ENCODE data around the gene TMEM181.
"Not testable (repeated sequence)": the region's sequence is repeated elsewhere in the genome, so short reads cannot be mapped to it uniquely, and the experiment has no call there.

The TMEM181 gene

DNA sequence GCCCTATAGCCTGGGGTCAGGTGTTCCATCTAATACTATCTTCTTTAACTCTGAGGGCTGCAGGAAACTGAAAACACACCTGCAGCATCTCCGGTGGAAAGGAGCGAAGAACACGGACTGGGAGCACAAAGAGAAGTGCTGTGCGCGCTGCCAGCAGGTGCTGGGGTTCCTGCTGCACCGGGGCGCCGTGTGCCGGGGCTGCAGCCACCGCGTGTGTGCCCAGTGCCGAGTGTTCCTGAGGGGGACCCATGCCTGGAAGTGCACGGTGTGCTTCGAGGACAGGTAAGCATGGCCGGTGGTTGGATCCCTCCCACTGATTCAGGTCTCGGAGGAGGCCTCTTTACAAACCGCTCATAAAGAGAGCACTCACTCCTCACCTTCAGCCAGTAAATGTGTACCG is 105.4 kb downstream of the TMEM181 start:
- DNase-seq, result no peak

DNA sequence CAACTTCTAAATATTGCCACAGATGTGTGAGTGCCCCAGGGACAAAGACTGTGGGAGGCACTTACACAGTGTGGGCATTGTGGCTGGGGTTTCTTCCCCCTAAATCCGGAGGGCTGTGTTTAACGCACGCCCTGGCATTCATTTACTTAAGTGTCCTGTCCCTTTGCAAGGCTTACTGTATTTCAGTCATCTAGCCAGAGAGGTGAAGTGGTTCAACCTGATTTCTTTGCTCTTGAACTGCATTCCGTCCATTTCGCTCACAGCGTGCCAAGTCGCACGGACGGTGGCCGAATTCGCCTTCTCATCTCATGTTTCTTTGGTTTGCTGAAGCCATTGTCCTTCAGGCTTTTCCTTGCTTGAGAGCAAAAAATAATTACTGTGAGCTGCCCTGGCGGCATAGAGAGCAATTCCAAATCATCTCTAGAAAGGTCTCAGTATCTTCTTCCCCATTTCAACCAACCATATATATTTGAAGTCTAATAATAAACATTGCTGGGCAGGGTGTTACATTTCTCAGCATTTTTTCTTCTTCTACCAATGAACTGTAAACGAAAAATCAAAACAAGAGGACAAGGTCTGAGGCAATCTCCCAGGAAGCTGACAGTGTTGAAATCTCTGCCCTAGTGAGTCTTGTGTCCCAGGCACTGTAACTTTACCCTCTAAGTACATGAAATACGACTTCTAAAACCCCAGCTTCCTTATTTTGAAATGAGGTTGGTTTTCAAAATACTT is 106.9 kb downstream of the TMEM181 start:
- DNase-seq, result no peak

DNA sequence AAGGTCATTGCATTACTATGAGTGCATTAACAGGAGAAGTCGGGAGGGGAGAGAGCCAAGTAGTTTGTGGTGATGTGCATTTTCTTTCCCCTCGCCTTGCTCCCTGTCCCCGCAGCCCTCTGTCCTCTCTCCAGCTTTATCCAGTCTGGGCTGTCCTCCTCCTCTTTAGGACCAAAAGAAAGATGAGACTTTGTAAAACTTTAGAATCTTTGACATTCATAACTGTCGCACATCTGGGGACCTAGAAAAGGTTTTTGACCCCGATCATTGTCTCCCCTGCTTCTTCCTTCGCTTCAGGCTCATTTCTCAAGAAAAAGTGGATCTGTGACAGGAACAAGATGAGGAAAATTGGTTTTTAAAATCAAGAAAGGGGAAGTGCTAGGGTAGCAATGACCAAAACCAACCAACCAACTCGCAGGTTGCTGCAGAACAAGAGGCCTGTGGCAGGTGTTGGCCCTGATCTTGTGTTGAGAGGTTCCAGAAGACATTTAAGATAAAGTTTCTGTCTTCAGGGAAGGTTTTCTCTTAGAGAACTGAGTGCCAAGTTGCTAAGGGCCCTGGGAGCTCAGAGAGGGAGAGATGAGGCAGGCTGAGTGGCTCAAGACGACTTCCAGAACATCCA is 107.6 kb downstream of the TMEM181 start:
- DNase-seq, result no peak

DNA sequence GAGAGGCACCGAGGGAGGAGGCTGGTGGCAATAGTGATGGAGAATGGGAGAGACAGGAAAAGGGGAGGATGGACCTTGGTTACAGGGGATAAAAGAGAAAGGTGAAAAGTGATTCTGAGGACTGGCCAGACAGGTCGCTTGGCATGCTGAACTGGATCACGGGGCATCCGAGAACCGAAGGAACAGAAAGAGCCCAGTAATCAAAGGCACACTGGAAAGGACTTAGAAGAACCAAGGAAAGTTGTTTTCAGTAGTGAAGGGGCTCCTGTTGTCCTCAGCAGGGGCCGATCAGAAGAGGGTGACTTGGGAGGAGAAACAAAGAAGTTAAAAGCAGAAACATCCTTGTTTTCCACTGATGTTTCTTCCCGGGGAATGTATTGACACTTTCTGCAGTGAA is 108.8 kb downstream of the TMEM181 start:
- no peak for DNase-seq

DNA sequence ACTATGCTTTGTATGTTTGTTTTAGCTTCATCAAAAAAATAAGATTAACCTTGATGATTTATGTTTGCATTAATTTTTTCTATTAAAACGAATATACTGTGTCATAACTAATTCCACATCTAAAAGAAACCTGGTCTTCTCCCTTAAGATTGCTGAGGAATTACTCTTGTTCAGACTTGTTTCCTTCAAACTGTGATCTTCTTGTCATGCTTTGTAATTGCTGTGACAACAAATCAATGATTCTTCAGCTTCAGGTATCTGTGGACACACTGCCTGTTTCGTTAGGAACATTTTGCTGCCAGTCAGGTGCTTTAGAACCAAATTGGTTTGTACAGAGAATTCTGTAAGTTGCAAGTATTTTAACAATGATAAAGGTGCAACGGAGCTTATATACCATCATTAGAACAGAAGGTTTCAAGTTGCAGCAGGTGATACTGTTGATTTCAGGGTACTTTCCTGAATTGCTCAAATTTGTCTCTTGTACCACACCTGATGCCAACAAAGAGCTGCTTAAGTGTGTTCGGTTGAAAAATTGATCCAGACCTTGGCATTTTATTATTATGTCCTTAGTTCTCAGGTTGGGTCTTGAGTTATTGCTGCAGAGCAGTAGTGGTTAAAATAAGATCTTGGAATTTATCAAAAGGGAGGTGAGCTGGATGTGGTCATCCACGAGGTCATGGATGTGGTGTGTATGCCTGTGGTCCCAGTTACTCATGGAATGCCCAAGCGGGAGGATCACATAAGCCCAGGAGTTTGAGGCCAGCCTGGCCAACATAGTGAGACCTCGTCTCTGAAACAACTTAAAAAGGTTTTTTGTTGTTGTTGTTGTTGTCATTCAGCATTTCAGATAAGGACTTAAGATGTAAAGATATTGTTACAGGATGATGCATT is 109.5 kb downstream of the TMEM181 start:
- no peak for DNase-seq

DNA sequence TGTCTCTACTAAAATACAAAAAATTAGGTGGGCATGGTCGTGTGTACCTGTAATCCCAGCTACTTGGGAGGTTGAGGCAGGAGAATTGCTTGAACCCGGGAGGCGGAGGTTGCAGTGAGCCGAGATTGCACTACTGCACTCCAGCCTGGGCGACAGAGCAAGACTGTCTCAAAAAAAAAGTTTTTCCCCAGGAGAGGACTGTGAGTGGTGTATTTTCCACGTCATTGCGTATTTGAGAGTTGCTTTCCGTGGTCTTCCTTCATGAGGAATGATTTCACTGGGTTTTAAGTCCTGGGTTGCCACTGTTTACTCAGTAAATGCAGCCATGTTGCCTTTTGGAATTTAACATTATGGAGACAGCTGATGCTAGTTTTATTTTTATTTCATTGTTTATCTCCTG is 112.2 kb downstream of the TMEM181 start:
- not testable (repeated sequence) for DNase-seq

DNA sequence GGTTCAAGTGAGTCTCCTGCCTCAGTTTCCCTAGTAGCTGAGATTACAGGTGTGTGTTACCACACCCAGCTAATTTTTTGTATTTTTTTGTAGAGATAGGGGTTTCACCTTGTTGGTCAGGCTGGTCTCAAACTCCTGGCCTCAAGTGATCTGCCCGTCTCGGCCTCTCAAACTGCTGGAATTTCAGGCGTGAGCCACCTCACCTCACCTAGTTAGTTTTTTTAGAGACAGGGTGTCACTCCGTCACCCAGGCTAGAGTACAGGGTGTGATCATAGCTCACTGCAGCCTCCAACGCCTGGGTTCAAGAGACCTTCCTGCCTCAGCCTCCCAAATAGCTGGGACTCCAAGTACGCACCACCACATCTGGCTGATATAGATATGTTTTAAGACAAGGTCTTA is 112.8 kb downstream of the TMEM181 start:
- no peak for DNase-seq

DNA sequence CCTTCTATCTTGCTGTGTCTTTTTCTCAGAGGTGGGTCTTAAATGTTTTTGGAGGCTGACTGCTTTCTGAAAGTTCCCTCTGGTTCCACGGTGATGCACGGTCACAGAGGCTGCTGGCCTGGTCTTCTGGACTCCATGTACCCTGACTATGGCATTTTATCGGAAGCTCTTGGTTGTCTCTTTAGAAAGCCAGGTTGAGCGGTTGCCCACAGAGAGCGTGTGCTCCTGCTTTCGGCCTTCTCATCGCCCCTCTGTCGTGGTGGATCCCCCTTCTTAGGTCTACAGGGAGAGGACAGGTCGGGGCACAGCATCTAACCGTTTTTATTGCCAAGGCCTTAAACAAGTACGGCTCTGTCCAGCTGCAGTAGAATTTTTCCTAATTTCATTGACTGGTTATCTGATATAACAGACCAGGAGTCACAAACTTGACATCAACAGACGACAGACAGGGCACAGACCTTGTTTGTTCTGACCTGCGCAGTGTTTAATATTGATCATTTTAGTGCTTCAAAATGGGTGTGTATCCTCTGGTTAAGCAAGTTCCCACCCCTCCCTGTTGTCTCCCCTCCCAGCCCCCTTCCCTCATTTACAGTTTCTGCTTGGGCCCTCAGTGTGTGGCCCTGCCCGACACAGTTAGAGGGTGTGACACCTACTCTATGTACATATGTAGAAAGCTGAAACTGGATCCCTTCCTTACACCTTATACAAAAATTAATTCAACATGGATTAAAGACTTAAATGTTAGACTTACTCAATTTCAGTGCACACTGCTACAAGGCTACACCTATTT is 114.6 kb downstream of the TMEM181 start:
- DNase-seq, result no peak

DNA sequence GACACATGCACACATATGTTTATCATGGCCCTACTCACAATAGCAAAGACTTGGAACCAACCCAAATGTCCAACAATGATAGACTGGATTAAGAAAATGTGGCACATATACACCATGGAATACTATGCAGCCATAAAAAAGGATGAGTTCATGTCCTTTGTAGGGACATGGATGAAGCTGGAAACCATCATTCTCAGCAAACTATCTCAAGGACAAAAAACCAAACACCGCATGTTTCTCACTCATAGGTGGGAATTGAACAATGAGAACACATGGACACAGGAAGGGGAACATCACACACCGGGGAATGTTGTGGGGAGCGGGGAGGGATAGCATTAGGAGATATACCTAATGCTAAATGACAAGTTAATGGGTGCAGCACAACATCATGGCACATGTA is 117.2 kb downstream of the TMEM181 start:
- not testable (repeated sequence) for DNase-seq

DNA sequence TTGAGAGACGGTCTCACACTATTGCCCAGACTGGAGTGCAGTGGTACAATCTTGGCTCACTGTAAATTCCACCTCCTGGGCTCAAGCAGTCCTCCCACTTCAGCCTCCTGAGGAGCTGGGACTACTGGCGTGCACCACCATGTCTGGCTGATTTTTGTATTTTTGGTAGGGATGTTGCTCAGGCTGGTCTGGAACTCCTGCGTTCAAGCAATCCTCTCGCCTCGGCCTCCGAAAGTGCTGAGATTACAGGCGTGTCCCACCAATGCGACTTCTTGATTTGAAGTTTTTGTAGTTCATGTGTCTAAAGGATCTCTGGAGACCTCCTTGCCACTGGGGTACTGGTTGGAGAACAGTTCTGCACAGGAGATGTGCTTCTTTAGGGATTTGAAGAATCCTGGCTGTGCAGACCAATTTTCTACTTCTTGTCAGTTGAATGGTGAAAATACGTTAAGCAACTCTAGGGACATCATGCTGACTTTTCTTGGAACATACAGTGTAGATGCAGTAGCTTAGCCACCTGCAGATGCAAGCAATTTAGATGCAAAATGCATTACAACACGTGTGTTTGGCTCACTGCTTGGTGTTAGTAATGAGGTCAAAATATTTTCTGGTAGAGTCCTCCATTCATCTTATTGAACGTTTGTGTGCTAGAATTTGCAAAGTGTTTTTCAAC is 118.2 kb downstream of the TMEM181 start:
- DNase-seq, result no peak

DNA sequence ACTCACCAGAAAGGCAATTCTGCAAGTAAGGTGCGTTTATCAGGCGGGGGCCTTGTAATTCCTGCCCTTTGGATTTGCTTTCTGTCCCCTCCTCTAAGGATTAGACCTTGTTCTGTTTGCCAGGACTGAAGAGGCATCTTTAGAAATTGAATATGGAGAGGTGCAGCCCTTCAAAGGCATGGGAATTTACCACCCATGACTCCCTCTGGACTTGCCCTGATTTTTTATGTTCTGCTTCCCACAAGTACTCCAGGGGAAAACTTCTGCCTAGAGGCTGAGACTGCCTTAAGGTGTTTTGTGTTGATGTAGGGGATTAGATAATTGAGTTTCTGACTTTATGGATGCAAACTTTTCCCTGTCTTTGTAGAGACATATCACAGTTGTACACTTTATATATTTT is 120.1 kb downstream of the TMEM181 start:
- no peak for DNase-seq

DNA sequence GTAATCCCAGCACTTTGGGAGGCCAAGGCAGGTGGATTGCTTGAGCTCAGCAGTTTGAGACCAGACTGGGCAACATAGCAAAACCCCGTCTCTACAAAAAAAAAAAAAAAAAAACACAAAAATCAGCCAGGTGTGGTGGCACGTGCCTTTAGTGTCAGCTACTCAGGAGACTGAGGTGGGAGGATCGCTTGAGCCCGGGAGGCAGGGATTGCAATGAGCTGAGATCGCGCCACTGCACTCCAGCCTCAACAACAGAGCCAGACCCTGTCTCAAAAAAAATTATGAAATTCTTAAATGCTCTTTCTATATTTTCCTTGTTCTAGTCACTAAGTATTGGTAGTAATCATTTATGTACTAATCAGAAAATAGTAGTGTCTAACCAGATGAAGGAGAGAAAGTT is 120.6 kb downstream of the TMEM181 start:
- DNase-seq, result no peak

DNA sequence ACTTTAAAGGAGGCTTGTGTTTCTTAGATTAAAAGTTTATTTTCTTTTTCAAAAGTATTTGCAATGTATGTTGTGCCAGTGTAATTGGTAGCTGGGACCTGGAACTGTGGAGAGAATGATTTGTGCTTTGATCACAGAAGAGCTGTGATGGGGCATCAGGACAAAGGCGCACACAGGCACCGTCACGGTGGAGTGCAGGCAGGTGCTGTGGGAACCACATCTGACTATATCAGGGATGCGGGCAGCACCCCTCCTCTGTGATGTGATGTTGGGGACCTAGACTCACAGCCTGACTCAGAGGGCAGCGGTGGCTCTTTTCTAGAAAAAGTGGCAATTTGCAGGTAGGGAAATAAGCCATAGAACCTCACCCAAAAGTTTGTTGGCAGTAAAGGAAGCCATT is 124.4 kb downstream of the TMEM181 start:
- DNase-seq, result no peak

DNA sequence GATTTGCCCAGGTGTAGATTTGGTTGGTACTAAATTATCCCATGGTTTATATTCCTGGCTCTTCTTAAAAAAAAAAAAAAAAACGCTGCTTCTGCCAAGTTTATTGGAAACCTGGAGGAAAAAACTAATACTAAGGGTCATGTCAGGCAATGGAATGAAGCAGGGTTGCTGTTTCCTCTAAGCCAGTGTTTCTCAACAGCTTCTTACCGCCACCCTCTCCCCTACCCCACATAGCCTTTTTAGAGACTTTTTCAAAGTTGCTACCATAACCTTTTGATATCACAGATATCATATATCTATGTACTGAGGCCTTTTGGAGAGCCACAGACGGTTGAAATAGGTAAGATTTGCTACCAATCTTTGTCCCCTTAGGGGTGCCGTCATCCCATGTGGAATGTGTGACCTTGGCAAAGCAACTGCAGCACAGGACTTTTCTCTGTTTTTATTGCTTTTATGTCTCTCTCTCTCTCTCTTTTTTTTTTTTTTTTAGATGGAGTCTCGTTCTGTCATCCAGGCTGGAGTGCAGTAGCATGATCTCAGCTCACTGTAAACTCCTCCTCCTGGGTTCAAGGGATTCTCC is 124.9 kb downstream of the TMEM181 start:
- DNase-seq, result no peak

All from hippocampal formation (tissue), 2 donors.